K562 (cell line): ENCODE measurements around the gene OSBPL3. TPM values are rescaled to one million over a fixed set of nuclear protein-coding genes. Genes with fewer than 3 reads are reported as not detected.
A peak's percentile ranks its signal among the peaks of the same experiment; 100 is the strongest.

Experiments used
- CREM ChIP-seq: IDR thresholded peaks from 2 replicates; pipeline ENCODE4 v1.6.1; 2014; ENCODE audit warnings: antibody characterized with exemption, low read depth
- DDX20 ChIP-seq: fragments of 450-650 bp; IDR thresholded peaks from 2 replicates; pipeline ENCODE4 v1.6.1; 2016; ENCODE audit warnings: missing genetic modification characterization, low read depth, mild to moderate bottlenecking, missing compliant biosample characterization, moderate library complexity
- E2F8 ChIP-seq: fragments of 450-650 bp; IDR thresholded peaks from 2 replicates; pipeline ENCODE4 v1.7.1; 2018; ENCODE audit warnings: mild to moderate bottlenecking, low read depth; ENCODE audit not compliant: partially characterized antibody
- HDAC3 ChIP-seq: fragments of 450-650 bp; IDR thresholded peaks from 2 replicates; pipeline ENCODE4 v1.6.1; 2018; ENCODE audit warnings: borderline replicate concordance, mild to moderate bottlenecking, moderate library complexity; ENCODE audit not compliant: partially characterized antibody
- HMG20A ChIP-seq: fragments of 450-650 bp; formaldehyde crosslinking; conservative IDR thresholded peaks from 2 replicates; pipeline ENCODE4 v1.4.0; 2020; ENCODE audit warnings: mild to moderate bottlenecking, mixed read lengths
- MTA1 ChIP-seq: fragments of 450-650 bp; IDR thresholded peaks from 2 replicates; pipeline ENCODE4 v1.6.1; 2017; ENCODE audit warnings: borderline replicate concordance
- NR2C1 ChIP-seq, 2 experiments: fragments of 450-650 bp; IDR thresholded peaks; 2 replicates each; pipeline ENCODE4 v1.6.1; 2017; ENCODE audit warnings: mild to moderate bottlenecking in 2 of 2, antibody characterized with exemption in 1 of 2, inconsistent platforms in 1 of 2, missing compliant biosample characterization in 1 of 2, missing genetic modification characterization in 1 of 2
- PRPF4 ChIP-seq: fragments of 200-400 bp; formaldehyde crosslinking; IDR thresholded peaks from one replicate; pipeline ENCODE4 v1.6.1; 2017; ENCODE audit warnings: low read length, low read depth, mild to moderate bottlenecking; ENCODE audit not compliant: insufficient read depth, poor library complexity, severe bottlenecking
- PTTG1 ChIP-seq: fragments of 450-650 bp; IDR thresholded peaks from 2 replicates; pipeline ENCODE4 v1.6.1; 2016; ENCODE audit warnings: low read depth, mild to moderate bottlenecking, missing genetic modification characterization, missing compliant biosample characterization
- SOX6 ChIP-seq: fragments of 450-650 bp; IDR thresholded peaks from 2 replicates; pipeline ENCODE4 v1.6.1; 2014; ENCODE audit warnings: mild to moderate bottlenecking
- SRSF3 ChIP-seq: fragments of 200-400 bp; formaldehyde crosslinking; IDR thresholded peaks from 2 replicates; pipeline ENCODE4 v1.6.1; 2016; ENCODE audit warnings: mild to moderate bottlenecking, low read length, moderate library complexity; ENCODE audit not compliant: insufficient read depth
- ZNF444 ChIP-seq: fragments of 250-450 bp; sonication (Bioruptor Pico); IDR thresholded peaks from 2 replicates; pipeline ENCODE4 v1.4.0; 2020; ENCODE audit warnings: mild to moderate bottlenecking, moderate library complexity
- ZNF584 ChIP-seq: fragments of 200-800 bp; sonication (Bioruptor generic); IDR thresholded peaks from 2 replicates; pipeline ENCODE4 v1.6.1; 2016; ENCODE audit warnings: low read depth, mild to moderate bottlenecking, missing genetic modification characterization, missing compliant biosample characterization
- ZNF764 ChIP-seq: fragments of 250-450 bp; sonication (Bioruptor Pico); IDR thresholded peaks from 2 replicates; pipeline ENCODE4 v1.4.0; 2020; ENCODE audit warnings: low read depth, mild to moderate bottlenecking, moderate library complexity
- polyA plus RNA-seq, 8 experiments: library from polyadenylated mRNA; depleted of rRNA in 4 of 8; stranded (reverse) in 5 of 8; unstranded in 3 of 8; fragments of >200 nt; fragmentation: Nextera tagmentation in 2 of 8; fragmentation: Illumina TruSeq in 1 of 8; extraction: Ambion mirVana in 2 of 8; extraction: Trizol in 1 of 8; gene quantifications; 2 replicates each; pipeline versions ENCODE4 v1.2.1 to v1.2.3, GENCODE V29; 2011 to 2014; ENCODE audit warnings: inconsistent platforms in 1 of 8, missing spikeins in 1 of 8
- total RNA-seq, 7 experiments: library from RNA; depleted of rRNA in 6 of 7; stranded (reverse); fragments of >200 nt in 6 of 7; fragmentation: Illumina TruSeq in 2 of 7; extraction: Trizol in 2 of 7; gene quantifications; 2 replicates each; pipeline versions ENCODE4 v1.2.1 to v1.2.3, GENCODE V29; 2011 to 2021; ENCODE audit warnings: low replicate concordance in 1 of 7
- TF ChIP-seq, protein P1 (sequence below): sonication (generic); formaldehyde crosslinking; IDR thresholded peaks from 2 replicates; pipeline ENCODE4 v1.8.0; 2022; ENCODE audit warnings: mild to moderate bottlenecking, low read depth, missing genetic modification reagents
- TF ChIP-seq, protein P2 (sequence below): fragments of 250-450 bp; sonication (Bioruptor Pico); IDR thresholded peaks from 2 replicates; pipeline ENCODE4 v1.4.0; 2020; ENCODE audit warnings: mild to moderate bottlenecking, moderate library complexity
- TF ChIP-seq, protein P3 (sequence below), 2 experiments: fragments of 450-650 bp in 1 of 2; sonication (generic) in 1 of 2; formaldehyde crosslinking in 1 of 2; IDR thresholded peaks in 1 of 2; conservative IDR thresholded peaks in 1 of 2; 2 replicates each; pipeline versions ENCODE4 v1.6.1 to v1.8.1; 2016 to 2023; ENCODE audit warnings: mild to moderate bottlenecking in 2 of 2, moderate library complexity in 2 of 2, inconsistent platforms in 1 of 2, missing genetic modification reagents in 1 of 2
- TF ChIP-seq, protein P4 (sequence below), 2 experiments: fragments of 250-450 bp in 1 of 2; fragments of 450-650 bp in 1 of 2; sonication (Bioruptor Pico) in 1 of 2; IDR thresholded peaks; 2 replicates each; pipeline versions ENCODE4 v1.6.1 to v1.8.0; 2016 to 2021; ENCODE audit warnings: mild to moderate bottlenecking in 2 of 2, moderate library complexity in 2 of 2, missing compliant biosample characterization in 1 of 2, missing genetic modification characterization in 1 of 2

Gene OSBPL3
- total and polyA plus RNA-seq, 9 of the 15 experiments (the other 6 are each of a cell fraction or from before 2014, with no cell fraction given): 4.8 to 37.2 (median 26.5) TPM

GRCh38 chr7:24778543-24779282, 201.3 kb downstream of the OSBPL3 start (continued):
- TF ChIP-seq PRPF4 (no peak), DDX20 (tag) (peak; percentile 82), CREM (peak; percentile 22; the same call in 1 of the 2 replicates), SRSF3 (no peak), SOX6 (peak; percentile 44; the same call in 1 of the 2 replicates), NR2C1 (IDR thresholded peaks at IDR 0.05) (no peak), NR2C1 (tag; IDR thresholded peaks at IDR 0.05) (peak; percentile 68), HMG20A (CRISPR knock-in tag) (no peak), ZNF764 (CRISPR knock-in tag) (no peak), PTTG1 (tag) (peak; percentile 83), ZNF444 (CRISPR knock-in tag) (no peak; the same call in 1 of the 2 replicates), HDAC3 (no peak), E2F8 (no peak), MTA1 (peak; percentile 37; the same call in 1 of the 2 replicates), ZNF584 (CRISPR knock-in tag) (peak; percentile 99)
- TF ChIP-seq, protein P1, sequence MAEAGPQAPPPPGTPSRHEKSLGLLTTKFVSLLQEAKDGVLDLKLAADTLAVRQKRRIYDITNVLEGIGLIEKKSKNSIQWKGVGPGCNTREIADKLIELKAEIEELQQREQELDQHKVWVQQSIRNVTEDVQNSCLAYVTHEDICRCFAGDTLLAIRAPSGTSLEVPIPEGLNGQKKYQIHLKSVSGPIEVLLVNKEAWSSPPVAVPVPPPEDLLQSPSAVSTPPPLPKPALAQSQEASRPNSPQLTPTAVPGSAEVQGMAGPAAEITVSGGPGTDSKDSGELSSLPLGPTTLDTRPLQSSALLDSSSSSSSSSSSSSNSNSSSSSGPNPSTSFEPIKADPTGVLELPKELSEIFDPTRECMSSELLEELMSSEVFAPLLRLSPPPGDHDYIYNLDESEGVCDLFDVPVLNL (CRISPR knock-in tag): no peak
- TF ChIP-seq, protein P2, sequence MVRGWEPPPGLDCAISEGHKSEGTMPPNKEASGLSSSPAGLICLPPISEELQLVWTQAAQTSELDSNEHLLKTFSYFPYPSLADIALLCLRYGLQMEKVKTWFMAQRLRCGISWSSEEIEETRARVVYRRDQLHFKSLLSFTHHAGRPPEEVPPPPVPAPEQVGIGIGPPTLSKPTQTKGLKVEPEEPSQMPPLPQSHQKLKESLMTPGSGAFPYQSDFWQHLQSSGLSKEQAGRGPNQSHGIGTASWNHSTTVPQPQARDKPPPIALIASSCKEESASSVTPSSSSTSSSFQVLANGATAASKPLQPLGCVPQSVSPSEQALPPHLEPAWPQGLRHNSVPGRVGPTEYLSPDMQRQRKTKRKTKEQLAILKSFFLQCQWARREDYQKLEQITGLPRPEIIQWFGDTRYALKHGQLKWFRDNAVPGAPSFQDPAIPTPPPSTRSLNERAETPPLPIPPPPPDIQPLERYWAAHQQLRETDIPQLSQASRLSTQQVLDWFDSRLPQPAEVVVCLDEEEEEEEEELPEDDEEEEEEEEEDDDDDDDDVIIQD (CRISPR knock-in tag): peak; percentile 9; the same call in 1 of the 2 replicates
- TF ChIP-seq, protein P3, sequence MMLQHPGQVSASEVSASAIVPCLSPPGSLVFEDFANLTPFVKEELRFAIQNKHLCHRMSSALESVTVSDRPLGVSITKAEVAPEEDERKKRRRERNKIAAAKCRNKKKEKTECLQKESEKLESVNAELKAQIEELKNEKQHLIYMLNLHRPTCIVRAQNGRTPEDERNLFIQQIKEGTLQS (IDR thresholded peaks at IDR 0.05): peak; percentile 97
- TF ChIP-seq, protein P3 (CRISPR knock-in tag; conservative IDR thresholded peaks at IDR 0.05): no peak
- TF ChIP-seq, protein P4, sequence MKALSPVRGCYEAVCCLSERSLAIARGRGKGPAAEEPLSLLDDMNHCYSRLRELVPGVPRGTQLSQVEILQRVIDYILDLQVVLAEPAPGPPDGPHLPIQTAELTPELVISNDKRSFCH (CRISPR knock-in tag; IDR thresholded peaks at IDR 0.05): no peak
- TF ChIP-seq, protein P4 (tag; IDR thresholded peaks at IDR 0.05): peak; percentile 62; the same call in 1 of the 2 replicates
